ENCODE results near the gene ALOX5.
A peak's percentile ranks its signal among the peaks of the same experiment; 100 is the strongest.
"Not testable (repeated sequence)": the region's sequence is repeated elsewhere in the genome, so short reads cannot be mapped to it uniquely, and the experiment has no call there.

Gene ALOX5

DNA sequence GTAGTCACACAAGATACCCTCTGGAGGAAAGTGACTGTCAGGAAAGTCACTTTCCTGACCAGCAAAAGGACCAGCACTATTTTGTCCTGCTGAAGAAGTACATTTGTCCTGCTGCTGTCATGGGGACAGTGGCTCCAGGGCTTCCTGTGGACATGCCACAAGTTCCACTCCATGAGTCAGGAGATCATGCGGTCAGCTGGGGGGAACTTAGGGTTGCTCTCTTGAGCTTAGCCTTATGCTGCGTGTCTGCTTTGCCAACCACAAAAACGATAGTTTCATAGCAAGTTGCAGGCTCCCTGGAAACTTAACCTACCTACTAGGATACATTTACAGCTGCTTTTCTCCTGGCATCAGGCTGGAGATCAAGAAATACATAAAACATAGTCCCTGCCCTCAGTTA, 19.8 kb upstream of the ALOX5 start:
- TF ChIP-seq, protein P1, sequence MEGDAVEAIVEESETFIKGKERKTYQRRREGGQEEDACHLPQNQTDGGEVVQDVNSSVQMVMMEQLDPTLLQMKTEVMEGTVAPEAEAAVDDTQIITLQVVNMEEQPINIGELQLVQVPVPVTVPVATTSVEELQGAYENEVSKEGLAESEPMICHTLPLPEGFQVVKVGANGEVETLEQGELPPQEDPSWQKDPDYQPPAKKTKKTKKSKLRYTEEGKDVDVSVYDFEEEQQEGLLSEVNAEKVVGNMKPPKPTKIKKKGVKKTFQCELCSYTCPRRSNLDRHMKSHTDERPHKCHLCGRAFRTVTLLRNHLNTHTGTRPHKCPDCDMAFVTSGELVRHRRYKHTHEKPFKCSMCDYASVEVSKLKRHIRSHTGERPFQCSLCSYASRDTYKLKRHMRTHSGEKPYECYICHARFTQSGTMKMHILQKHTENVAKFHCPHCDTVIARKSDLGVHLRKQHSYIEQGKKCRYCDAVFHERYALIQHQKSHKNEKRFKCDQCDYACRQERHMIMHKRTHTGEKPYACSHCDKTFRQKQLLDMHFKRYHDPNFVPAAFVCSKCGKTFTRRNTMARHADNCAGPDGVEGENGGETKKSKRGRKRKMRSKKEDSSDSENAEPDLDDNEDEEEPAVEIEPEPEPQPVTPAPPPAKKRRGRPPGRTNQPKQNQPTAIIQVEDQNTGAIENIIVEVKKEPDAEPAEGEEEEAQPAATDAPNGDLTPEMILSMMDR (conservative IDR thresholded peaks at IDR 0.05) = no peak
- H3K27ac ChIP-seq = no peak overlapping the region; the same call in 1 of the 2 replicates

DNA sequence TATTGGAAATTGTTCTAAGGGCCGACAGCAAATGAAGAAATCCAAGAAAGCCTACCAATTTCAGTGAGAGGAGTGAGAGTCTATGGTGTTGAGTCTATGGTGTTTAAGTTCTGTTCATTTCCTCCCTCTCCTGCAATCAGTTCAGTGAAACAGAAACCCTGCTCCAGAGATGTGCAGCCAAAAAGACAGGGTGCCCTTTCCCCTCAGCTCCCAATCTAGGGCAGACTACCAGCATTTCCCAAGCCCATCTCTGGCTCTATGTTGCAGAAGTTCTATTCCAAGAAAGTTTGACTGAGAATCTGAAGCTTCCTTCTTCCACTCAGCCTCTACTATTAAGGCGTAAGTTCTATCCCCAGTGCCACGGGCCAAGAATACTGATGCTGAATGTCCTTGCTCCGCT, 18.5 kb upstream of the ALOX5 start:
- H3K27ac ChIP-seq = peak overlapping the region; percentile 93
- TF ChIP-seq, protein P1 (conservative IDR thresholded peaks at IDR 0.05) = no peak

DNA sequence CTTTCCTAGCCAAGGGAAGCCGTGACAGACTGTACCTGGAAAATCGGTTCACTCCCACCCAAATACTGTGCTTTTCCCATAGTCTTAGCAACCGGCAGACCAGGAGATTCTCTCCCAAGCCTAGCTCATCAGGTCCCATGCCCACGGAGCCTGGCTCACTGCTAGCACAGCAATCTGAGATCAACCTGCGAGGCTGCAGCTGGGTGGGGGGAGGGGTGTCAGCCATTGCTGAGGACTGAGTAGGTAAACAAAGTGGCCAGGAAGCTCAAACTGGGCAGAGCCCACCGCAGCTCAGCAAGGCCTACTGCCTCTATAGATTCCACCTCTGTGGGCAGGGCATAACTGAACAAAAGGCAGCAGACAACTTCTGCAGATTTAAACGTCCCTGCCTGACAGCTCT, 15.1 kb upstream of the ALOX5 start:
- 0 out of 2 replicates have a peak overlapping the region, but pooled peaks have one; percentile 8 for H3K27ac ChIP-seq

DNA sequence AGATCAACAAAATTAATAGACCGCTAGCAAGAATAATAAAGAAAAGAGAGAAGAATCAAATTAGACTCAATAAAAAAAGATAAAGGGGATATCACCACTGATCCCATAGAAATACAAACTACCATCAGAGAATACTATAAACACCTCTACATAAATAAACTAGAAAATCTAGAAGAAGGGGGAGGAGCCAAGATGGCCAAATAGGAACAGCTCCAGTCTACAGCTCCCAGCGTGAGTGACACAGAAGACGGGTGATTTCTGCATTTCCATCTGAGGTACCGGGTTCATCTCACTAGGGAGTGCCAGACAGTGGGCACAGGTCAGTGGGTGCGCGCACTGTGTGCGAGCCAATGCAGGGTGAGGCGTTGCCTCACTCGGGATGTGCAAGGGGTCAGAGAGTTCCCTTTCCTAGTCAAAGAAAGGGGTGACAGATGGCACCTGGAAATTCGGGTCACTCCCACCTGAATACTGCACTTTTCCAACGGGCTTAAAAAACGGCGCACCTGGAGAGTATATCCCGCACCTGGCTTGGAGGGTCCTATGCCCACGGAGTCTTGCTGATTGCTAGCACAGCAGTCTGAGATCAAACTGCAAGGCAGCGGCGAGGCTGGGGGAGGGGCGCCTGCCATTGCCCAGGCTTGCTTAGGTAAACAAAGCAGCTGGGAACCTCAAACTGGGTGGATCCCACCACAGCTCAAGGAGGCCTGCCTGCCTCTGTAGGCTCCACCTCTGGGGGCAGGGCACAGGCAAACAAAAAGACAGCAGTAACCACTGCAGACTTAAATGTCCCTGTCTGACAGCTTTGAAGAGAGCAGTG, 11.8 kb upstream of the ALOX5 start:
- peak overlapping the region; percentile 60 for H3K27ac ChIP-seq

DNA sequence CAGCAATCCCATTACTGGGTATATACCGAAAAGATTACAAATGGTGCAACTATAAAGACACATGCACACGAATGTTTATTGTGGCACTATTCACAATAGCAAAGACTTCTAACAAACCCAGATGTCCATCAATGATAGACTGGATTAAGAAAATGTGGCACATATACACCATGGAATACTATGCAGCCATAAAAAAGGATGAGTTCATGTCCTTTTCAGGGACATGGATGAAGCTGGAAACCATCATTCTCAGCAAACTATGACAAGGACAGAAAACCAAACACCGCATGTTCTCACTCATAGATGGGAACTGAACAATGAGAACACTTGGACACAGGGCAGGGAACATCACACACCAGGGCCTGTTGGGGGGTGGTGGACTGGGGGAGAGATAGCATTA, 6.4 kb upstream of the ALOX5 start:
- not testable (repeated sequence) for H3K27ac ChIP-seq

DNA sequence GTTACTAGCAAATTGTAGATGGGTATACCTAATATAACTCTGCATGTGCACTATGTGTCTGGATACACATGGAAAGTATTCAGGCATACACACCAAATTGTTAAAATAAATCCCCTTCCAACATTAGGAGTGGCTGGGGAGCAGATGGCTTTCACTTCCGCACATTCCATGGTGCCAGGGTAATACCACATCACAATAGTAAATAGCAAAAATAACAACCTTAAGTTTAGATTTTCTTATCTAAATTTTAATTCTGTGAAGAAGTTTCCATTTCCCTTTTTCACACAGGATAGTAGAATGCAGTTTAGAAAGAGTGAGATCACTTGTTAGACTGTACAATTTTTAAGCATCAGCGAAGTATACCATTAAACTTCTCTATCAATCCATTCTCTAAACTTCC, 5.8 kb upstream of the ALOX5 start:
- no peak overlapping the region for H3K27ac ChIP-seq
- TF ChIP-seq, protein P1 (conservative IDR thresholded peaks at IDR 0.05) = no peak

DNA sequence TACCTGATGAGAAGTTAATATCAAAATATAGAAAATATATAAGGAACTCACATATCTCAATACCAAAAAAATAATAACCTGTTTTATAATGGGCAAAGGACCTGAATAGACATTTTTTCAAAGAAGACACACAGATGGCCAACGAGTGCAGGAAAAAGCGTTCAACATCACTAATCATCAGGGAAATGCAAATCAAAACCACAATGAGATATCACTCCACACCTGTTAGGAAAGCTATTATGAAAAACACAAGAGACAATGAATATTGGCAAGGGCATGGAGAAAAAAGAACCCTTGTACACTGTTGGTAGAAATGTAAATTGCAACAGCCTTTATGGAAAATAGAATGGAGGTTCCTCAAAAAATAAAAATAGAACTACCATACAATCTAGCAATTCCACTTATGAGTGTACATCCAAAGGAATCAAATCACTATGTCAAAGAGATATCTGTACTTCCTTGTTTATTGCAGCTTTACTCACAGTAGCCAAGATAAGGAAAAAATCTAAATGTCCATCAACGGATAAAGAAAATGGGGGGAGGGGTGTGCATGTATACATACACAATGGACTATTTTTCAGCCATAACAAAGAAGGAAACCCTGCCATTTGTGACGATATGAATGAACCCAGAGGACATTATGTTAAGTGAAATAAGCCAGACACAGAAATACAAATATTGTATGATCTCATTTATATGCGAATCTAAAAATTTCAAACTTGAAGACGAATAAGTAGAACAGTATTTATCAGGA, 3.6 kb upstream of the ALOX5 start:
- TF ChIP-seq, protein P1 (conservative IDR thresholded peaks at IDR 0.05) = no peak

DNA sequence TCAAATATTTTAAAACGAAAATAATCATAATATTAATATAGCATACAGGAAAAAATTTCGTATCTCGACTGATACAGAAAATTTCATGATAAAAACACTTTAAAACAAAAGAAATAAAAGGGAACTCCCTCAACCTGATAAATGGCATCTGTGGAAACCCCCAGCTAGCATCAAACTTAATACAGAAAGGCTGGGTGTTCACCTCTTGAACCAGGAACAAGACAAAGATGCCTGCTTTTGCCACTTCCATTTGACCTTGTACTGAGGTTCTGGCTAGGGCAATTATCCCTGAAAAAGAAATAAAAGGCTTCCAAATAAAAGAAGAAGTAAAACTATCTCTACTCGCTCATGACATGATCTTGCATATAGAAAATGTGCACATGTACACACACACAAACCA, 2.5 kb upstream of the ALOX5 start:
- TF ChIP-seq, protein P1 (conservative IDR thresholded peaks at IDR 0.05) = no peak
- no peak overlapping the region for H3K27ac ChIP-seq

More for the DNA sequence above, 3.6 kb upstream of the ALOX5 start:
- no peak overlapping the region for H3K27ac ChIP-seq

Measured in VCaP (cell line).